NCI-H146 (cell line): ENCODE results near the gene PLGRKT.
"Not testable (repeated sequence)": the region's sequence is repeated elsewhere in the genome, so short reads cannot be mapped to it uniquely, and the experiment has no call there.

ENCODE experiments used
- DNase-seq: peaks from one replicate; lab custom pipeline; 2025; lab: John Stamatoyannopoulos, UW

The PLGRKT gene

GRCh38 chr9:5452286-5452609 is 14.5 kb upstream of the PLGRKT start:
- DNase-seq, result no peak

GRCh38 chr9:5450359-5451091 is 12.8 kb upstream of the PLGRKT start, which contains the start of gene CD274:
Gene CD274 (plus strand): TSS chr9:5450542. CDS start chr9:5456114, 5,572 bp downstream.
- peak; percentile 82 for DNase-seq

- no peak for DNase-seq
Observed at GRCh38 chr9:5449521-5450358, 12.0 kb upstream of the PLGRKT start.

GRCh38 chr9:5448461-5449435 is 11.0 kb upstream of the PLGRKT start:
- DNase-seq, result no peak

- no peak for DNase-seq
Observed at GRCh38 chr9:5448016-5448415, 10.3 kb upstream of the PLGRKT start.

- DNase-seq, result no peak
Observed at GRCh38 chr9:5447337-5447736, 9.6 kb upstream of the PLGRKT start.

GRCh38 chr9:5446451-5447236 is 8.9 kb upstream of the PLGRKT start:
- no peak for DNase-seq

GRCh38 chr9:5445886-5446285 is 8.2 kb upstream of the PLGRKT start:
- no peak for DNase-seq

- not testable (repeated sequence) for DNase-seq
Observed at GRCh38 chr9:5445096-5445495, 7.4 kb upstream of the PLGRKT start.

GRCh38 chr9:5443850-5444249 is 6.1 kb upstream of the PLGRKT start:
- DNase-seq, result no peak

- peak; percentile 51 for DNase-seq
Observed at GRCh38 chr9:5442400-5443011, 4.8 kb upstream of the PLGRKT start.

- DNase-seq, result no peak
Observed at GRCh38 chr9:5441043-5441442, 3.3 kb upstream of the PLGRKT start.

GRCh38 chr9:5440426-5440825 is 2.7 kb upstream of the PLGRKT start:
- DNase-seq, result no peak

GRCh38 chr9:5438301-5439162 is 807 bp upstream of the PLGRKT start:
- DNase-seq, result peak; percentile 24

GRCh38 chr9:5436441-5436840 is 1.3 kb downstream of the PLGRKT start:
- no peak for DNase-seq

- no peak for DNase-seq
Observed at GRCh38 chr9:5435912-5436311, 1.8 kb downstream of the PLGRKT start.

GRCh38 chr9:5433841-5434810 is 3.6 kb downstream of the PLGRKT start:
- DNase-seq, result not testable (repeated sequence)

- DNase-seq, result not testable (repeated sequence)
Observed at GRCh38 chr9:5433328-5433727, 4.4 kb downstream of the PLGRKT start.

GRCh38 chr9:5432890-5433289 is 4.8 kb downstream of the PLGRKT start:
- not testable (repeated sequence) for DNase-seq
